Transverse colon (tissue), 4 donors: ENCODE results near the gene HDAC1. TPM values are rescaled to one million over a fixed set of nuclear protein-coding genes. Genes with fewer than 3 reads are reported as not detected.

Source experiments
- DNase-seq: peaks from one replicate; pipeline ENCODE4 v3.0.0-alpha.2; 2019
- H3K27ac ChIP-seq, 4 donors: fragments of 200-600 bp; sonication (generic); 2 replicates each; pipeline ENCODE4 v1.5.1; 2016 to 2018; ENCODE audit warnings: inconsistent platforms in 4 of 4
- H3K27me3 ChIP-seq: fragments of 200-600 bp; sonication (generic); 2 replicates; pipeline ENCODE4 v1.5.1; 2017; ENCODE audit warnings: inconsistent platforms
- H3K36me3 ChIP-seq, 4 donors: fragments of 200-600 bp; sonication (generic); 2 replicates each; pipeline ENCODE4 v1.5.1; 2017 to 2019; ENCODE audit warnings: inconsistent platforms in 4 of 4
- H3K4me1 ChIP-seq, 4 donors: fragments of 200-600 bp; sonication (generic); 2 replicates each; pipeline ENCODE4 v1.5.1; 2017 to 2020; ENCODE audit warnings: inconsistent platforms in 4 of 4
- H3K4me3 ChIP-seq, 4 donors: fragments of 200-600 bp; sonication (generic); 1 replicate in 1 of 4; 2 replicates in 3 of 4; pipeline versions ENCODE4 v1.5.1 to v1.6.1; 2017 to 2019; ENCODE audit warnings: inconsistent platforms in 4 of 4
- H3K9me3 ChIP-seq, 2 donors: fragments of 200-600 bp; sonication (generic); 2 replicates each; pipeline ENCODE4 v1.5.1; 2017 to 2019; ENCODE audit warnings: inconsistent platforms in 2 of 2
- CTCF ChIP-seq, 5 experiments: fragments of 200-600 bp in 3 of 5; fragments of 450-650 bp in 2 of 5; sonication (generic) in 3 of 5; IDR thresholded peaks; 1 replicate in 2 of 5; 2 replicates in 3 of 5; pipeline ENCODE4 v1.5.1; 2016 to 2017; ENCODE audit warnings: antibody characterized with exemption in 5 of 5, inconsistent platforms in 3 of 5, mild to moderate bottlenecking in 2 of 5, moderate library complexity in 1 of 5
- EP300 ChIP-seq: sonication (generic); formaldehyde crosslinking; IDR thresholded peaks from one replicate; pipeline ENCODE4 v1.6.1; 2017; ENCODE audit warnings: antibody characterized with exemption, low read depth
- POLR2A ChIP-seq: fragments of 450-650 bp; IDR thresholded peaks from one replicate; pipeline ENCODE4 v1.6.1; 2016; ENCODE audit warnings: antibody characterized with exemption, mild to moderate bottlenecking, moderate library complexity
- POLR2AphosphoS5 ChIP-seq, 3 donors: sonication (generic); formaldehyde crosslinking; IDR thresholded peaks; one replicate each; pipeline ENCODE4 v1.6.1; 2016; ENCODE audit warnings: antibody characterized with exemption in 3 of 3
- WGBS, 2 donors: methylation state at CpG; one replicate each; pipeline ENCODE4 v1.1.5; 2018; ENCODE audit warnings: low coverage in 1 of 2; 5-methylcytosine and 5-hydroxymethylcytosine counted together
- in situ Hi-C, 4 donors: fragments of 200-750 bp; cut with MboI; loops; one replicate each; pipeline versions ENCODE4 v1.15.0 to v1.15.1; 2017; ENCODE audit warnings: low sequenced_read_pairs in 3 of 4, low pct_ligation_motif_present in 1 of 4, low pct_unique_long_range_greater_than_20kb in 1 of 4
- intact Hi-C: fragments of 100-400 bp; cut with DNase I; formaldehyde crosslinking; loops from one replicate; pipeline ENCODE4 v1.15.1; 2023; ENCODE audit warnings: low total_unique reads
- total RNA-seq, 4 donors: library from RNA; depleted of rRNA; stranded (reverse); fragments of >200 nt; gene quantifications; one replicate each; pipeline ENCODE4 v1.1.0, GENCODE V29; 2016

Gene HDAC1
- total RNA-seq, 4 donors from 2014 or later: 85.2 to 218 (median 174) TPM

GRCh38 chr1:32336963-32337675 lies 45.2 kb downstream of the HDAC1 start:
- H3K27ac ChIP-seq: peak overlapping the region in 2 of 4 donors; percentile 84 to 91
- TF ChIP-seq EP300: no peak
- TF ChIP-seq POLR2A: no peak
- no peak for TF ChIP-seq POLR2AphosphoS5 (IDR thresholded peaks at IDR 0.05)
- no peak for TF ChIP-seq CTCF (IDR thresholded peaks at IDR 0.05)
- peaks cover 0 to 8% (median 2%) of the 10 kb centered on the region in 4 donors for H3K36me3 ChIP-seq
- no peaks in the 10 kb centered on the region for H3K9me3 ChIP-seq
- no peaks in the 10 kb centered on the region for H3K27me3 ChIP-seq
- intact Hi-C loops: no loop called here
- in situ Hi-C loops: no loop called here
- peaks cover 16 to 60% (median 43%) of the 10 kb centered on the region in 4 donors for H3K4me1 ChIP-seq
- WGBS, 2 donors: 49% methylated on average over 6 of the region's 8 CpGs; no CpG with 5 or more reads in 1 of the 2 donors
- no peak overlapping the region for H3K4me3 ChIP-seq
- DNase-seq: peak; percentile 57

GRCh38 chr1:32337855-32338636 lies 46.2 kb downstream of the HDAC1 start:
- 42% methylated on average over 16 of the region's 16 CpGs; no CpG with 5 or more reads in 1 of the 2 donors for WGBS, 2 donors
- intact Hi-C loops: no loop called here
- peak; percentile 56 for DNase-seq

GRCh38 chr1:32338637-32339145 lies 46.8 kb downstream of the HDAC1 start:
- intact Hi-C loops (no loop called here), in situ Hi-C loops (no loop called here)
- Histone ChIP-seq H3K4me1 (peaks cover 16 to 47% (median 38%) of the 10 kb centered on the region in 4 donors), H3K27me3 (no peaks in the 10 kb centered on the region), H3K4me3 (no peak overlapping the region), H3K27ac (peak overlapping the region; percentile 0 to 55 (median 21)), H3K9me3 (no peaks in the 10 kb centered on the region), H3K36me3 (no peaks in the 10 kb centered on the region)
- WGBS, 2 donors: 49% methylated on average over 14 of the region's 14 CpGs; no CpG with 5 or more reads in 1 of the 2 donors
- DNase-seq: peak; percentile 54
- no peak for TF ChIP-seq POLR2AphosphoS5 (IDR thresholded peaks at IDR 0.05)
- no peak for TF ChIP-seq POLR2A
- TF ChIP-seq CTCF (IDR thresholded peaks at IDR 0.05): no peak
- no peak for TF ChIP-seq EP300

More at GRCh38 chr1:32337855-32338636, 46.2 kb downstream of the HDAC1 start:
- H3K27me3 ChIP-seq: no peaks in the 10 kb centered on the region
- peaks cover 16 to 51% (median 39%) of the 10 kb centered on the region in 4 donors for H3K4me1 ChIP-seq
- in situ Hi-C loops: no loop called here
- H3K36me3 ChIP-seq: no peaks in the 10 kb centered on the region
- H3K4me3 ChIP-seq: no peak overlapping the region
- H3K9me3 ChIP-seq: no peaks in the 10 kb centered on the region
- peak overlapping the region; percentile 0 to 55 (median 21) for H3K27ac ChIP-seq
- TF ChIP-seq POLR2AphosphoS5 (IDR thresholded peaks at IDR 0.05) (no peak), POLR2A (no peak), CTCF (IDR thresholded peaks at IDR 0.05) (no peak), EP300 (no peak)
